HG03521 (cell line): ENCODE results near the gene AIPL1.

ENCODE experiments used
- ATAC-seq: cut with Tn5 transposase; IDR thresholded peaks from one replicate; pipeline ENCODE4 v1.9.1; 2021; ENCODE audit warnings: mild to moderate bottlenecking, moderate library complexity; ENCODE audit not compliant: unreplicated experiment

The AIPL1 gene

GRCh38 chr17:6423931-6424330, 11.0 kb downstream of the AIPL1 start:
- no peak for ATAC-seq

GRCh38 chr17:6422654-6423241, 12.2 kb downstream of the AIPL1 start:
- no peak for ATAC-seq

DNA sequence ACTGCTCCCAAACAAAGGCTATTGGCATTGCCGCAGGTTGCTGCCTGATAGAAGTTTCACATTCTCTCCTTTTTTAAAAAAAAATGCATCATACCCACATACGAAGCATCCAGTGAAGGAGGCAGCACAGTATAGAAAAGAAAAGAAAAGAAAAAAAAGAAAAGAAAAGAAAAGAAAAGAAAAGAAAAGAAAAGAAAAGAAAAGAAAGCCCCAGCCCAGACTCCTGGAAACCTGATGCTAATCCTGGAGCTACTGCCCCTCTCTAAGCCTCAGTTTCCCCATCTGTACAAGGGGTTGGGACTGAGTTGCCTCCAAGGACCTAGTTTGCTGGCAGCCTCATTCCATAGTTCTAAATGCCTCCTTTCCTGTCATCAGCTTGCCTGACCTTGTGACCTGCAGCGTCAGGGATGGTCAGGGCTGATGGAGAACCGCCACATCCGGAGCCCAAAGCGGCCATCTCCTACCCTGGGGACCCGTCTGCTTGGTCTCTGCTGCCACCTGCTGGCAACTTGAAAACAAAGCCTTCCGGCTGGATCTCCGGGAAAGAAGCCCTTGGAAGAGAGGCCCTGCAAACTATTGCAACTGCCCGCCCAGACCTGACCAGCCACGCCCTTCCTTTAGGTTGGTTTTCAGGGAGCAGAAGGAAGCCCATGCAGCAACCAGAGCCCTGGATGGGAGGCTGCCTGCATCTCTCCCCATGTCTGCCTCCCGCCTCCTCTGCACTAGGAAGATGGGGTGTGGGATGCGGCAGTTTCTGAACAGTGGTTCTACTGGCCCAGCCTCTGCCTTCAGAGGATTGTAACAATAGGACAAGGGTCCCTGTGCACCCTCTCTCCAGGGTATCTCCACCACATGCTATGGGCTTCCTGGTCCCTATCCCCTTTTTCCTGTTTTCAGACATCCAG, 13.0 kb downstream of the AIPL1 start:
- ATAC-seq, result no peak

DNA sequence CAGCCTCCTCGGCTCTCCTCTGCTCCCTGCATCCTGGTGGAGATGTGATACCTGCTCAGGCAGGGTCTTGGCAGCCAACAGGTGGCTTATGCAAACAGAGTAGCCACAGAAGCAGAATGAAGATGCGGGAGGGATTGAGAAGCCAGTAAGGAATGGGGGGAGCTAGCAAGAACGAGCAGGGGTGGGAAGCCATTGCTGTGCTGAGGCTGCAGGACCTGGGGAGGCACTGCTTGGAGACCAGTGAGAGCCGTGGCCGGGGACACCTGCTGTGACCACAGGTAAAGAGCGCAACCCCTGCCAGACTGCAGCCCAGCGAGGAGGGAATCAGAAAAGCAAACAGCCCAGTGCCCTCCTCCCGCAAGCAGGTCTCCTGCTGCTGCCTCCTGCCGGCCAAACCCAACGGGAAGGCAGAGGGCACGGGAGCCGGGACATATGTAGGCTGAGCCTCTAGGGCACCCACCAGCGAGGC, 14.7 kb downstream of the AIPL1 start:
- ATAC-seq, result no peak

DNA sequence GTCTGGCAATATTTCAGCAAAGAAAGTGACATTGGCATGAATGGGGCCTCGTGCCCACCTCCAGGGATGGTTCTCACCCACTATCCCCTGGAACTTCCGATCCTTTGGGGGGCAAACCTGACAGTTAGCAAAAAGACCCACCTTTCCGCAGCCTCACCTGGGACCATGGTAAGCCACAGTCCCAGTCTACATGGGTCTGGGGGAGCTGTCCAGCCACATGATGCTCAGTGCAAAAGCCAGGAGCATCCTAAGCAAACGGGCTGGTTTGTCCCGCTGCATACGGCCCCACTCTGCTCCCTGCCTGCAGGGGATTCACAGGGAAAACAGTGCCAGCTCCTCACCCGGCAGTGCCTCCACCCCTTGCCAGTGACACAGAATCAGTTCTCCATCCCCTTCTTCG, 19.3 kb downstream of the AIPL1 start:
- ATAC-seq, result no peak

DNA sequence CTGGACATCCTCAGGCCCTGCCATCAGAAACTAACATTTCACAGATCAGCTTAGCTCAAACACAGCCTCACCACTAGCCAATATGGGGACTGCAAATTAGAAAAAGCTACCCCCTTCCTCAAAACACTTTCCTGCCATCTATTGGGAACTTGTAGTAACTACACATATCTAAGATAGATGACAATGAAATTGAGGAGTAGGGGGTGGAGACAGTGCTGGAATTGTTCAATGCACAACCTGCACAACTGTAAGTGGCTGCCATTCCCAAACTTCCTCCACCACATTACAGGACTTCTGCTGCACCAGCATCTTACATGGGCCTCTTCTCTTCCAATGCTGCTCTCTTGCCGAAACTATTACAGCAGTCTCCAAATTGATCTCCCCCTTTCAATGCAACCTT, 21.9 kb downstream of the AIPL1 start:
- ATAC-seq, result no peak

DNA sequence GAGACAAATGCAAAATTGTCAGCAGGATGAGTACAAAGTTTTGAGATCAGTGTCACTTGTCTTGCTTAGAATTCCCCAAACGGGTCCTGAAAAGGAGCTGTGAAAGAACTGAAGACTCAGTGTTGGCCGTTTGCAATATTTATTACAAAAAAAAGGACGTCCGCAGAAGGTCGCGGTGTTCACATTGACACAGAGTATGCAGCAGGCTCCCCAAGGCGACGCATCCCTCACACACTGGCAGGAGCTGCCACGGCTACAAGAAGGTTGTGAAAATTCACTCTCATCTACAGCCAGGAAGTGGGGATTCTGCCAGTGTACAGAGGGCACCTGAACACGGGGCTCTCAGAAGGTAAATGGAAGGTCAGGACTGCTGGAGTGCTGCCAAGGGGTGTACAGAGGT, 26.2 kb downstream of the AIPL1 start:
- no peak for ATAC-seq

DNA sequence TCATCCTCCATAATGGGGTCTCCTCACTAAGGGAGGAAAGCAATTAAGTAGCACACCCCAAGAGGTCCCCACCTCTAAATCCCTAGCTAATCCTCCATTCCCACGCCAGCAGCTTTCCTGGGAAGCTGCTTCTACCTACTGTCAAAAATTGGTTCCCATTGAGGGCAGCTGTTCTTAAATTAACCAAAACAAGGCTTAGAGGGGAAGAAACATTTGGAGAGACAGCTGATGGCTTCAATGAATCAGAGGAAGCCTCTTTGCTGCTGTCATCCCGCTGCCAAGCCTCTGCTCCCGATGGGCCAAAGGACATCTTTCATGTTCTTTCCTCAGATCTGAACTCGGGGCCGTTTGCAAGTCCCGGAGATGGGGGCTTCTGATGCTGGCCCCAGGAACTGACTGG, 26.6 kb downstream of the AIPL1 start:
- ATAC-seq, result no peak

- ATAC-seq, result no peak
Observed at GRCh38 chr17:6402258-6402657, 32.7 kb downstream of the AIPL1 start.

DNA sequence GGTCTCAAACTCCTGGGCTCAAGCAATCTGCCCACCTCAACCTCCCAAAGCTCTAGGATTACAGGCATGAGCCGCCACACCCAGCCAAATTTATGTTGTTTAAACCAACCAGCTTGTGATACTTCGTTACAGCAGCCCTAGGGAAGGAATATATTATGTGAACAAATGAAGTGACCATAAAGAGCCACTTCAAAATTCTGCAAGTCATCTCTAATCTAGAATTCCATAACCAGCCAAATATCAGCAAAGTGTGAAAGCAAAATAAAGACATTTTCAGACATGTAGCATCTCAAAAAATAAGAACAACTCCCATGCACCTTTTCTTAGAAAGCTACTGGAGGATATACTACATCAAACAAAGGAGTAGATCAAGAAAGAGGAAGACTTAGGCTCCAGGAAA, 36.0 kb downstream of the AIPL1 start:
- ATAC-seq, result no peak

DNA sequence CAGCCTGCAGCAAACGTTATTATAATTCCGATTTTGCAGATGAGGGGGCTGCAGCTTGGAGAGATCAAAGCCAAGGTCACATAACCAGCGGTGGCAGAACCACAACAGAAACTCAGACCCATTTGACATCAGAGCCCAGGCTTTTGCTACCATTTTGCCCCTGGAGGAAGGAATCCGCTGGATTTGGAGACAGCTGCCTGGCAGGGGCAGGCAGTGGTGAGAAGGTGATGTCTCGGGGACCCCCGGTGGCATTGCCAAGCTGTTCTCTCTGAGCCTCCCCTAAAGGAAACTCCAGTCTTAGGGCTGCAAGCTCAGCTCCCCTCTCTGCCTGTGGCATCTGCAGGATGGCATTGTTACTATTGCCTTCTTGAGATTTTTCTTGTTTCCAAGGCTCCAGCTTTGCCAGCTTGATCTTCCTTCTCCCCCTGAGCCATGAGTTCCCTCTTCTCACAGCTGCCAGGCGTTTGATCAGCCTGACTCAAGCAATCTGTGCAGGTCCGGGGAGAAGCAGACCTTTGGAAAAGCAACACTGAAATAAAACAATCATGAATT, 40.8 kb downstream of the AIPL1 start:
- no peak for ATAC-seq

DNA sequence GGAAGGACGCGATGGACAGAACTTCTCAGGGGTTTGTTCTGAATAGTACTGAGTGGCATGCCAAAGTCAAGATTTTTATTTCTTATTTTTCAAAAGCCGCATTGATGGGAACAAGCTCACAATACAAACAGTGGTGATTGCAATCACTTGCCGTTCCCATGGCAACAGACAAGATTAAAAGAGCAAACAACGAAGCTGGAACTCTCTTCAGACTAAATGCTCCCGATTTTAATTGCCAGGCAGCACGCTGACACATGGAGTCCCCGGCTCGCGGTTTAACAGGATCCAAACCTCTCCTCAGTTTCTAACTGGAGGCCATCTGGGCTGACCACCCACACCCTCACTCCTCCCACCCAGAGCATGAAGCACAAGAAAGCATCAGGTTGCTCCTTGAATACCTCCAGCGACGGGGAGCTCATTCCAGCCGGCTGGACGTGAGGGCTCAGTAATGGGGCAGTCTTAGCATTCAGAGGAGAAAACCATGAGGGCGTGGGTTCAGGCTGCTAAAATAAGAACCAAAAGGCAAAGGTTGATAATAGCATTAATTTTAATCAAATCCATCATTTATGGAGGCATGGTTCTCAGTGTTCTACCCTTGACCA, 41.5 kb downstream of the AIPL1 start:
- no peak for ATAC-seq

DNA sequence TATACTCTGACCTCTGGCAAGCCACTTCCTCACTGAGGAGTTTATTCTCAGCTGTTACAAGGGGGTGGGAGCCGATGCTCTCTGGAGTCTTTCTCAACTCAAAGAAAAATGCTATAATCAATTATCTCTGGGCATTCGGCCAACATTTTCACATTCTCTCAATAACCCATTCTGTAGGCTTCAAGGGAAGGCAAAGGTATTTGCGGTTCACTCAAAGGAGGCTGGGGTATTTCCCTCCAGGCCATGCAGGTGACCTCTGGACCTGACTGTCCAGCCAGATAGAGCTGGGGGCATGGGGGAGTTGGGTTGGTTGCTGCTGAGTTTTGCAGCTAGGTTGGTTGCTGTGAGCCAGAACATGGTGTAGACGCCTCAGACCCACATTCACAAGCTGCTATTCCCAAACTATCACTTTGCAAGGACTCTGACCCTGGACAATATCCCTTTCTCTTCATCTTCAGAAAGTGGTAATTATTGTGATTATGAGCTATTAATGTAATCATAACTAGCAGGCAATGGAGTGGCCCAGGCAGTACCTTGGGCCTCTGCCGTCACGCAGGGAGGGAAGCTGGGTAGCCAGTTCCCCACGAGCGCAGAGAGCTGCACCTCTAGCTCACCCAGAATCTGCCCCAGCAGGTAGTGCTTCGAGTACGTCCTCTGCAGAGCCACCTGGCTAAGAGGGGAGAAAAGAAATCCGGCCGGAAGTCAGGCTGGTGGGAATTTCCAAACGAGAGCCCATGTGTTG, 42.1 kb downstream of the AIPL1 start:
- ATAC-seq, result no peak

- no peak for ATAC-seq
Observed at GRCh38 chr17:6388416-6388815, 46.5 kb downstream of the AIPL1 start.

DNA sequence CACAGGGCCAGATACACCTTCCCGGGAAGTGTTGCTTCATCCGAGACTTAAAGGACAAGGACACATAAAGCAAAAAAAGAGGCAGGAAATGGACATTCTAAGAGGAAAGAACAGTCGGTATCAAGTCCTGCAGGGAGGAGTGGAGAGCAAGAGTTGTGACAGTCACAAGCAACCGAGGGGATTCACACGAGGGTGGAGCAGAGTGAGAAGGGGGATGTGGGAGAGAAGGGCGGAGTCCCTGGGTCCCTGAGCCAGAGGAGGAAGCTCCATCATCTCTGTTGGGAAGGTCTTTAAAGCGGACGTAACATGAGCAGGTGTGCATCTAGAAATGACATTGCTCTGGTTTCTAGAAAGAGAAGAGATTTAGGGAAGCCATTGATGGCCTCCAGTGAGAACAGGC, 47.1 kb downstream of the AIPL1 start:
- no peak for ATAC-seq

DNA sequence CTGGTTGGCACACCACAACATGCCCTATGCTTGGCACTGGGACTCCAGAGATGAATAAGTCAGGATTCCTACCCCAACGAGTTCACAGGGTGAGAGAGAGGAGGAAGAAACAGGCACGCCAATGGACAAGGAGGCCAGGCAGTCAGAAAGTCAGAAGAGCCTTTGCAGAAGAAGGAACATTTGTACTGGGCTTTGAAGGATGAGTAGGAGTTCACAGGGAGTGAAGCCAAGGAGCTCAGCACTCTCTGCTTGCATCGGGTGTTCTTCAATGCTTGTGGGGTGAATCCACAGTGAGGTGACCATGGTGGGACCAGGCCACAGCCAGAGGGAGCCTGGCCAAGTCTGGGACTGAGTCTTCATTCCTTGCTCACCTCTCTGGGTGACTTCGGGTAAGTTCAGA, 47.5 kb downstream of the AIPL1 start:
- no peak for ATAC-seq

GRCh38 chr17:6386041-6386630, 48.8 kb downstream of the AIPL1 start:
- no peak for ATAC-seq

GRCh38 chr17:6384481-6384880, 50.4 kb downstream of the AIPL1 start:
- no peak for ATAC-seq

DNA sequence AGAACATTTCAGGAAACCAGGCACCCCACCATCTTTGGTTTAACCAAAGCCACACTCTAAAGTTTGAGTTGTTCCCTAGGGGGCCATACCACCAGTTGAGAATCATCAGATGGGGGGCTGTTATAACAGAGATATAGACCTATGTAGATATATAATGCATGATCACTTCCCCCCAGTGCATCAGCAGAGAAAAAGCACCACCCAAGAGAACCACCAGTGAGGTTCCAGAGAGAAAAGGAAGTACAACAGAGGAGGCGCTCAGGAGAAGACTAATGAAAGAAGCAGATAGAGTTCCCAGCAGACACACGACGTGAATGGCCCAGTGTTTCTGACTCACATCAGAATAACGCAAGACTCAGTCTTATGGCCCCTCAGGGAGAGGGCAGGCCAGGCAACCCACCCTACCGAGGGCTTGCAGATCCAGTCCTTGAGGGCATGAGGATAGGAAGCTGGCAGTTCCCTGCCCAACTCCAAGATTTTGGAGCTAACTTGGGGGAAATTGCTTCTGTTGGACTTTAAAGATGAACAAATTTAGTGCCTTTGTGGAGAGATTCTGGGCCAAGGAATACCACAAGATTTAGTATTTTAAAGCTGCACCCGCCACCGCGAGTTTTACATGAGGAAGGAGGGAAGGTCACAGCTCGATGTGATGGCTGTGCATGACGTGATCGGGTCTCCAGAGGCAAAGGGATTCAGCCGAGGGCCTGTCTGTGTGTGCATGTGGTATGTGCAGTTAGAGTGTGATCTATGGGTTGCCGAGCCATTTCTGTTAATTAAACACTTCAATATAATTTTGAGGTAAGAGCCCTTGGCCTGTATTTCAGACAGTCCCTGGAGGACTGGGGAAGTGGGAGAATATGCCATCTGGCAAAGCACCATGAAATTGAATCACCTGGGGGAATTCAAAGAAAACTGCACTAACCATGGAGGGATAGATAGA, 53.1 kb downstream of the AIPL1 start:
- no peak for ATAC-seq
